ENCODE measurements around the gene CDHR1.

CDHR1 gene

GRCh38 chr10:84248794-84249193 lies 54.5 kb downstream of the CDHR1 start (continued):
- TF ChIP-seq TOX (CRISPR knock-in tag; IDR thresholded peaks at IDR 0.05; ENCODE audit: borderline replicate concordance): no peak
- TF ChIP-seq ARNTL (CRISPR knock-in tag; IDR thresholded peaks at IDR 0.05; ENCODE audit: borderline replicate concordance, low read depth): no peak

GRCh38 chr10:84254552-84255478 lies 60.5 kb downstream of the CDHR1 start:
- TF ChIP-seq OSR1 (CRISPR knock-in tag; IDR thresholded peaks at IDR 0.05): no peak
- TF ChIP-seq ISL1 (CRISPR knock-in tag; IDR thresholded peaks at IDR 0.05): no peak
- no peak for TF ChIP-seq ARNTL (CRISPR knock-in tag; IDR thresholded peaks at IDR 0.05; ENCODE audit: borderline replicate concordance, low read depth)
- TF ChIP-seq CSRNP3 (CRISPR knock-in tag; IDR thresholded peaks at IDR 0.05): no peak
- TF ChIP-seq ZFP3 (CRISPR knock-in tag; IDR thresholded peaks at IDR 0.05): no peak
- TF ChIP-seq CREB5 (CRISPR knock-in tag; IDR thresholded peaks at IDR 0.05; ENCODE audit: low read depth): no peak
- no peak for TF ChIP-seq TOX (CRISPR knock-in tag; IDR thresholded peaks at IDR 0.05; ENCODE audit: borderline replicate concordance)
- no peak for TF ChIP-seq TCF4 (CRISPR knock-in tag; IDR thresholded peaks at IDR 0.05; ENCODE audit: borderline replicate concordance)
- TF ChIP-seq TSHZ2 (CRISPR knock-in tag; IDR thresholded peaks at IDR 0.05): no peak
- TF ChIP-seq ZNF70 (CRISPR knock-in tag; IDR thresholded peaks at IDR 0.05): no peak
- no peak for TF ChIP-seq POU6F1 (CRISPR knock-in tag; IDR thresholded peaks at IDR 0.05; ENCODE audit: borderline replicate concordance, low read depth)
- no peak for TF ChIP-seq ZC3H10 (CRISPR knock-in tag; IDR thresholded peaks at IDR 0.05)
- no peak for TF ChIP-seq SNAI2 (CRISPR knock-in tag; IDR thresholded peaks at IDR 0.05)
- TF ChIP-seq ZNF565 (CRISPR knock-in tag; conservative IDR thresholded peaks at IDR 0.05; ENCODE audit: low read depth): no peak
- TF ChIP-seq BACH2 (CRISPR knock-in tag; IDR thresholded peaks at IDR 0.05; ENCODE audit: borderline replicate concordance): no peak
- no peak for TF ChIP-seq GLIS3 (CRISPR knock-in tag; IDR thresholded peaks at IDR 0.05)
- ATAC-seq: no peak

GRCh38 chr10:84256510-84257342 lies 62.4 kb downstream of the CDHR1 start:
- ATAC-seq: no peak
- TF ChIP-seq ARNTL (CRISPR knock-in tag; IDR thresholded peaks at IDR 0.05; ENCODE audit: borderline replicate concordance, low read depth) (no peak), CSRNP3 (CRISPR knock-in tag; IDR thresholded peaks at IDR 0.05) (no peak), ZFP3 (CRISPR knock-in tag; IDR thresholded peaks at IDR 0.05) (no peak), ZFP30 (CRISPR knock-in tag; IDR thresholded peaks at IDR 0.05) (no peak), PATZ1 (CRISPR knock-in tag; IDR thresholded peaks at IDR 0.05; ENCODE audit: borderline replicate concordance) (no peak), RARB (CRISPR knock-in tag; IDR thresholded peaks at IDR 0.05) (no peak), TOX (CRISPR knock-in tag; IDR thresholded peaks at IDR 0.05; ENCODE audit: borderline replicate concordance) (no peak), SNAI2 (CRISPR knock-in tag; IDR thresholded peaks at IDR 0.05) (no peak), ZNF70 (CRISPR knock-in tag; IDR thresholded peaks at IDR 0.05) (no peak), PPARA (CRISPR knock-in tag; IDR thresholded peaks at IDR 0.05; ENCODE audit: borderline replicate concordance) (no peak), ESRRG (CRISPR knock-in tag; IDR thresholded peaks at IDR 0.05) (no peak), GLIS3 (CRISPR knock-in tag; IDR thresholded peaks at IDR 0.05) (no peak), ISL1 (CRISPR knock-in tag; IDR thresholded peaks at IDR 0.05) (no peak), ZNF565 (CRISPR knock-in tag; conservative IDR thresholded peaks at IDR 0.05; ENCODE audit: low read depth) (no peak), BACH2 (CRISPR knock-in tag; IDR thresholded peaks at IDR 0.05; ENCODE audit: borderline replicate concordance) (no peak), ZNF8 (CRISPR knock-in tag; IDR thresholded peaks at IDR 0.05) (no peak)

All from SK-N-SH treated with all-trans-retinoic acid at 6 μM for 48 hours (cell line).